CD14-positive monocyte (primary cell): Measurements from ENCODE around the gene GPR17. TPM values are rescaled to one million over a fixed set of nuclear protein-coding genes. Genes with fewer than 3 reads are reported as not detected.

Experiments used
- DNase-seq, 3 donors: peaks; one replicate each; pipeline ENCODE4 v3.0.0-alpha.2; 2011 to 2022
- H2AFZ ChIP-seq: 2 replicates; pipeline ENCODE4 v1.6.0; 2012; ENCODE audit warnings: mild to moderate bottlenecking, low read depth, low read length, inconsistent platforms; ENCODE audit not compliant: insufficient read depth, poor library complexity, severe bottlenecking
- H3K27ac ChIP-seq, 2 donors: 1 replicate in 1 of 2; 2 replicates in 1 of 2; pipeline ENCODE4 v1.5.1; 2012 to 2013; ENCODE audit warnings: low read length in 2 of 2, control low read depth in 1 of 2, inconsistent platforms in 1 of 2, low read depth in 1 of 2, mild to moderate bottlenecking in 1 of 2
- H3K27me3 ChIP-seq, 2 donors: one replicate each; pipeline versions ENCODE4 v1.6.0 to v1.6.1; 2011 to 2013; ENCODE audit warnings: low read length in 2 of 2; ENCODE audit not compliant: control insufficient read depth in 2 of 2, insufficient read depth in 2 of 2
- H3K36me3 ChIP-seq, 2 donors: replicated peaks in 1 of 2; 1 replicate in 1 of 2; 2 replicates in 1 of 2; pipeline versions ENCODE4 v1.5.1 to v1.6.1; 2012 to 2013; ENCODE audit warnings: low read length in 2 of 2, control low read depth in 1 of 2, inconsistent platforms in 1 of 2, mild to moderate bottlenecking in 1 of 2; ENCODE audit not compliant: insufficient read depth in 2 of 2, control insufficient read depth in 1 of 2
- H3K4me1 ChIP-seq, 2 donors: 1 replicate in 1 of 2; 2 replicates in 1 of 2; pipeline versions ENCODE4 v1.5.1 to v1.6.1; 2012 to 2013; ENCODE audit warnings: low read length in 2 of 2, control low read depth in 1 of 2, inconsistent platforms in 1 of 2, mild to moderate bottlenecking in 1 of 2, moderate library complexity in 1 of 2; ENCODE audit not compliant: insufficient read depth in 2 of 2, control insufficient read depth in 1 of 2
- H3K4me2 ChIP-seq: replicated peaks from 2 replicates; pipeline ENCODE3; 2012; ENCODE audit warnings: low read length, moderate library complexity, mild to moderate bottlenecking; ENCODE audit not compliant: poor library complexity, severe bottlenecking; ENCODE audit errors: extremely low read depth
- H3K4me3 ChIP-seq, 3 experiments: fragments of 200-600 bp in 1 of 3; sonication (generic) in 1 of 3; replicated peaks in 1 of 3; 1 replicate in 2 of 3; 2 replicates in 1 of 3; pipeline ENCODE4 v1.5.1; 2011 to 2013; ENCODE audit warnings: low read length in 3 of 3, mild to moderate bottlenecking in 3 of 3, control low read depth in 2 of 3, low read depth in 2 of 3, inconsistent platforms in 1 of 3, moderate library complexity in 1 of 3
- H3K79me2 ChIP-seq: 2 replicates; pipeline ENCODE4 v1.6.0; 2012; ENCODE audit warnings: mild to moderate bottlenecking, control low read depth, inconsistent platforms, low read length, moderate library complexity; ENCODE audit not compliant: insufficient read depth
- H3K9ac ChIP-seq: 2 replicates; pipeline ENCODE4 v1.6.0; 2017; ENCODE audit warnings: low read length, mild to moderate bottlenecking; ENCODE audit not compliant: insufficient read depth, poor library complexity, severe bottlenecking
- H3K9me3 ChIP-seq, 2 donors: replicated peaks in 1 of 2; 1 replicate in 1 of 2; 2 replicates in 1 of 2; pipeline versions ENCODE4 v1.5.1 to v1.6.1; 2012 to 2013; ENCODE audit warnings: low read length in 2 of 2, control low read depth in 1 of 2; ENCODE audit not compliant: control insufficient read depth in 1 of 2, insufficient read depth in 1 of 2
- H4K20me1 ChIP-seq: 2 replicates; pipeline ENCODE4 v1.6.0; 2012; ENCODE audit warnings: mild to moderate bottlenecking, low read length, control low read depth, moderate library complexity; ENCODE audit not compliant: insufficient read depth
- H3K27ac Mint-ChIP-seq, 7 donors: one replicate each; pipeline ENCODE4 v1.8.0; 2020; ENCODE audit warnings: mild to moderate bottlenecking in 7 of 7, mixed read lengths in 7 of 7, moderate library complexity in 6 of 7, inconsistent platforms in 2 of 7
- H3K27me3 Mint-ChIP-seq, 3 donors: one replicate each; pipeline ENCODE4 v1.8.0; 2021 to 2022; ENCODE audit warnings: low read depth in 3 of 3, mild to moderate bottlenecking in 3 of 3, mixed read lengths in 3 of 3, moderate library complexity in 3 of 3, inconsistent platforms in 1 of 3
- H3K36me3 Mint-ChIP-seq, 2 donors: one replicate each; pipeline ENCODE4 v1.8.0; 2020; ENCODE audit warnings: mixed read lengths in 2 of 2, inconsistent platforms in 1 of 2, mild to moderate bottlenecking in 1 of 2
- H3K4me1 Mint-ChIP-seq: one replicate; pipeline ENCODE4 v1.8.0; 2020; ENCODE audit warnings: mild to moderate bottlenecking, mixed read lengths
- H3K4me3 Mint-ChIP-seq, 2 donors: one replicate each; pipeline ENCODE4 v1.8.0; 2020; ENCODE audit warnings: mild to moderate bottlenecking in 2 of 2, mixed read lengths in 2 of 2, moderate library complexity in 1 of 2
- H3K9me3 Mint-ChIP-seq, 7 donors: one replicate each; pipeline ENCODE4 v1.8.0; 2020 to 2022; ENCODE audit warnings: mixed read lengths in 7 of 7, mild to moderate bottlenecking in 6 of 7, moderate library complexity in 6 of 7, inconsistent platforms in 2 of 7
- CTCF ChIP-seq: fragments of 200-600 bp; IDR thresholded peaks from one replicate; pipeline ENCODE4 v1.8.0; 2022; ENCODE audit warnings: antibody characterized with exemption, mild to moderate bottlenecking
- WGBS: methylation state at CpG from one replicate; pipeline ENCODE4 v1.1.5; 2013; ENCODE audit warnings: missing lambda C conversion rate; ENCODE audit not compliant: insufficient coverage; 5-methylcytosine and 5-hydroxymethylcytosine counted together
- intact Hi-C, 2 donors: fragments of 100-400 bp; cut with micrococcal nuclease; formaldehyde crosslinking; loops; one replicate each; pipeline versions ENCODE4 v1.15.0 to v1.15.1; 2023
- polyA plus RNA-seq, 3 donors: library from polyadenylated mRNA; depleted of rRNA in 1 of 3; unstranded in 2 of 3; stranded (reverse) in 1 of 3; fragments of 300-500 nt in 2 of 3; fragments of >200 nt in 1 of 3; fragmentation: Illumina TruSeq in 2 of 3; gene quantifications; 1 replicate in 2 of 3; 2 replicates in 1 of 3; pipeline ENCODE4 v1.2.3, GENCODE V29; 2012 to 2021

The GPR17 gene
- polyA plus RNA-seq, 3 donors, result 0.07 TPM; not detected in 2

- H3K36me3 ChIP-seq, result no peaks in the 10 kb centered on the region
- no peak for TF ChIP-seq CTCF
- intact Hi-C loops, result no loop called here
- no peaks in the 10 kb centered on the region for H3K27me3 ChIP-seq
- Mint-ChIP-seq H3K4me1 (no peaks in the 10 kb centered on the region), H3K27me3 (no peaks in the 10 kb centered on the region), H3K9me3 (peaks cover 0 to 12% (median 8%) of the 10 kb centered on the region in 7 donors), H3K36me3 (no peaks in the 10 kb centered on the region), H3K27ac (no peak overlapping the region), H3K4me3 (no peak overlapping the region)
- no peaks in the 10 kb centered on the region for H3K79me2 ChIP-seq
- H2AFZ ChIP-seq, result no peak overlapping the region
- no CpG with 5 or more reads among the region's 3 CpGs for WGBS
- no peaks in the 10 kb centered on the region for H4K20me1 ChIP-seq
- H3K27ac ChIP-seq, result no peak overlapping the region
- no peak overlapping the region for H3K4me3 ChIP-seq
- peaks cover 2 to 7% of the 10 kb centered on the region in 2 donors for H3K9me3 ChIP-seq
- DNase-seq, result no peak
- H3K4me2 ChIP-seq, result no peak overlapping the region
- no peaks in the 10 kb centered on the region for H3K4me1 ChIP-seq
- no peak overlapping the region for H3K9ac ChIP-seq
These were observed 47.2 kb upstream of the GPR17 start for GRCh38 chr2:127598711-127599110.

- H3K4me3 Mint-ChIP-seq, result no peak overlapping the region
- Histone ChIP-seq H3K9ac (no peak overlapping the region), H3K9me3 (peaks cover 2 to 7% of the 10 kb centered on the region in 2 donors), H3K27ac (no peak overlapping the region), H3K79me2 (no peaks in the 10 kb centered on the region), H3K4me2 (no peak overlapping the region), H3K36me3 (no peaks in the 10 kb centered on the region), H4K20me1 (no peaks in the 10 kb centered on the region), H3K4me1 (no peaks in the 10 kb centered on the region), H3K4me3 (no peak overlapping the region), H2AFZ (no peak overlapping the region), H3K27me3 (no peaks in the 10 kb centered on the region)
- no CpG with 5 or more reads among the region's 3 CpGs for WGBS
- no peaks in the 10 kb centered on the region for H3K27me3 Mint-ChIP-seq
- TF ChIP-seq CTCF, result no peak
- intact Hi-C loops, result no loop called here
- H3K36me3 Mint-ChIP-seq, result no peaks in the 10 kb centered on the region
- H3K27ac Mint-ChIP-seq, result no peak overlapping the region
- H3K4me1 Mint-ChIP-seq, result no peaks in the 10 kb centered on the region
- no peak for DNase-seq
- peaks cover 0 to 12% (median 8%) of the 10 kb centered on the region in 7 donors for H3K9me3 Mint-ChIP-seq
These were observed 46.7 kb upstream of the GPR17 start for GRCh38 chr2:127599211-127599610.
